HEK293 (cell line): ENCODE results near the gene GPX8.

Experiments
- CTCF ChIA-PET: fragments of 350-600 bp; formaldehyde crosslinking; extraction: SDS; loops from one replicate; lab custom pipeline; 2021; ENCODE audit warnings: antibody characterized with exemption; lab: Yijun Ruan, JAX
- POLR2A ChIA-PET: fragments of 300-600 bp; formaldehyde crosslinking; extraction: SDS; loops from one replicate; lab custom pipeline; 2020; ENCODE audit warnings: antibody characterized with exemption, inconsistent platforms; lab: Yijun Ruan, JAX
- H3K27ac ChIP-seq: fragments of 200-500 bp; sonication (Bioruptor generic); 2 replicates; pipeline ENCODE4 v1.5.1; 2014; ENCODE audit warnings: low read depth, low read length, control low read depth, inconsistent platforms; ENCODE audit errors: extremely low read depth
- H3K36me3 ChIP-seq, 2 experiments: fragments of 200-500 bp in 1 of 2; sonication (Bioruptor generic) in 1 of 2; 1 replicate in 1 of 2; 2 replicates in 1 of 2; pipeline ENCODE4 v1.5.1; 2014 to 2017; ENCODE audit warnings: inconsistent platforms in 2 of 2, low read length in 2 of 2; ENCODE audit not compliant: control insufficient read depth in 2 of 2, insufficient read depth in 1 of 2
- H3K4me1 ChIP-seq: fragments of 200-500 bp; sonication (Bioruptor generic); 2 replicates; pipeline ENCODE4 v1.5.1; 2014; ENCODE audit warnings: mild to moderate bottlenecking, low read length, inconsistent platforms; ENCODE audit not compliant: control insufficient read depth, insufficient read depth
- H3K4me3 ChIP-seq: 2 replicates; pipeline ENCODE4 v1.5.1; 2011; ENCODE audit warnings: low read depth, mild to moderate bottlenecking, control low read depth, low read length, moderate library complexity
- H3K9me3 ChIP-seq: fragments of 200-500 bp; sonication (Bioruptor generic); 2 replicates; pipeline ENCODE4 v1.5.1; 2014; ENCODE audit warnings: low read depth, low read length, inconsistent platforms; ENCODE audit not compliant: control insufficient read depth, insufficient read depth
- GLIS2 ChIP-seq: fragments of 450-650 bp; formaldehyde crosslinking; IDR thresholded peaks from 2 replicates; pipeline ENCODE4 v1.5.1; 2016; ENCODE audit warnings: missing biosample characterization, missing genetic modification characterization
- SP2 ChIP-seq: fragments of 450-650 bp; formaldehyde crosslinking; IDR thresholded peaks from 2 replicates; pipeline ENCODE4 v1.5.1; 2016; ENCODE audit warnings: missing biosample characterization, missing genetic modification characterization
- ZBTB21 ChIP-seq: fragments of 450-650 bp; formaldehyde crosslinking; IDR thresholded peaks from 2 replicates; pipeline ENCODE4 v1.5.1; 2017; ENCODE audit warnings: missing biosample characterization, missing genetic modification characterization
- ZEB2 ChIP-seq: fragments of 450-650 bp; formaldehyde crosslinking; IDR thresholded peaks from 2 replicates; pipeline ENCODE4 v1.5.1; 2016; ENCODE audit warnings: missing biosample characterization, missing genetic modification characterization
- ZNF239 ChIP-seq: fragments of 450-650 bp; formaldehyde crosslinking; IDR thresholded peaks from 2 replicates; pipeline ENCODE4 v1.5.1; 2016; ENCODE audit warnings: missing biosample characterization, missing genetic modification characterization
- ZNF274 ChIP-seq, 2 experiments: fragments of 200-500 bp in 1 of 2; fragments of 450-650 bp in 1 of 2; sonication (Bioruptor generic) in 1 of 2; formaldehyde crosslinking in 1 of 2; IDR thresholded peaks; 2 replicates each; pipeline versions ENCODE4 v1.5.1 to v1.6.1; 2014 to 2016; ENCODE audit warnings: borderline replicate concordance in 1 of 2, inconsistent platforms in 1 of 2, low read length in 1 of 2, missing biosample characterization in 1 of 2, missing genetic modification characterization in 1 of 2
- ZNF292 ChIP-seq: fragments of 450-650 bp; formaldehyde crosslinking; IDR thresholded peaks from 2 replicates; pipeline ENCODE4 v1.5.1; 2016; ENCODE audit warnings: low read depth, missing biosample characterization, missing genetic modification characterization, borderline replicate concordance
- ZNF341 ChIP-seq: fragments of 450-650 bp; formaldehyde crosslinking; IDR thresholded peaks from 2 replicates; pipeline ENCODE4; 2016; ENCODE audit warnings: low read depth, missing biosample characterization, missing genetic modification characterization
- ZNF48 ChIP-seq: fragments of 450-650 bp; formaldehyde crosslinking; IDR thresholded peaks from 2 replicates; pipeline ENCODE4 v1.5.1; 2016; ENCODE audit warnings: missing biosample characterization, missing genetic modification characterization
- ZNF776 ChIP-seq: fragments of 450-650 bp; formaldehyde crosslinking; IDR thresholded peaks from 2 replicates; pipeline ENCODE4 v1.5.0; 2017; ENCODE audit warnings: missing biosample characterization, missing genetic modification characterization, borderline replicate concordance
- ZSCAN23 ChIP-seq: fragments of 450-650 bp; formaldehyde crosslinking; IDR thresholded peaks from 2 replicates; pipeline ENCODE4 v1.5.1; 2016; ENCODE audit warnings: missing biosample characterization, missing genetic modification characterization
- TF ChIP-seq, protein P1 (sequence below): fragments of 450-650 bp; formaldehyde crosslinking; conservative IDR thresholded peaks from 2 replicates; pipeline ENCODE4 v1.5.1; 2016; ENCODE audit warnings: low read depth, missing biosample characterization, missing genetic modification characterization
- TF ChIP-seq, protein P2 (sequence below): fragments of 450-650 bp; formaldehyde crosslinking; IDR thresholded peaks from 2 replicates; pipeline ENCODE4 v1.5.1; 2017; ENCODE audit warnings: missing biosample characterization, mild to moderate bottlenecking, missing genetic modification characterization, moderate library complexity
- TF ChIP-seq, protein P3 (sequence below): fragments of 450-650 bp; formaldehyde crosslinking; IDR thresholded peaks from 2 replicates; pipeline ENCODE4 v1.5.1; 2016; ENCODE audit warnings: missing biosample characterization, missing genetic modification characterization, borderline replicate concordance
- TF ChIP-seq, protein P4 (sequence below): fragments of 450-650 bp; formaldehyde crosslinking; IDR thresholded peaks from 2 replicates; pipeline ENCODE4 v1.5.1; 2017; ENCODE audit warnings: missing biosample characterization, missing genetic modification characterization

The GPX8 gene

DNA sequence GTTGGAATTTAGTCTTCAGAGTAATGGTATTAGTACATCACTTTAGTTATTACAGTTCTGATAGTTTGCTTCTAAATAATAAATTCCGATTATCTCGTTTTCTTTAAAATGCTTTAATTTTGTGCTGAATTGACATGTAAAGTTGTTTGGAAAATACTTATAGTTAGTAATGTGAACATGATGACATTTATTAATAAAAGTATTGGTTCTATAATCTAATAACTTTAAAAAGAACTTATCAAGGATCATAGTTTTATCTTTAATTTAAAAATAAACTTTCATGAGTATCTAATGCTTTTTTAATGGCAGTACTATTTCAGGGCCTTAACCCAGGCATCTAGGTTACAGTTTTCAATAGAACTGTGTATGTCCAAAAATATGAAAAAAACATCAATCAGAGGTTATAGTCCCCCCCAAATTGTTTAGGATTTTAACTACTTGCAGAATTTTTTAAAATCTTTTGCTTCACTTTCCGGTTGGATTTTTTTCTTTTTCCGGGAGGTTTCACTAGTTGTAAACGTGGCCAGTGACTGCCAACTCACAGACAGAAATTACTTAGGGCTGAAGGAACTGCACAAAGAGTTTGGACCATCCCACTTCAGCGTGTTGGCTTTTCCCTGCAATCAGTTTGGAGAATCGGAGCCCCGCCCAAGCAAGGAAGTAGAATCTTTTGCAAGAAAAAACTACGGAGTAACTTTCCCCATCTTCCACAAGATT is 680 bp downstream of the GPX8 start (continued):
- TF ChIP-seq, protein P1, sequence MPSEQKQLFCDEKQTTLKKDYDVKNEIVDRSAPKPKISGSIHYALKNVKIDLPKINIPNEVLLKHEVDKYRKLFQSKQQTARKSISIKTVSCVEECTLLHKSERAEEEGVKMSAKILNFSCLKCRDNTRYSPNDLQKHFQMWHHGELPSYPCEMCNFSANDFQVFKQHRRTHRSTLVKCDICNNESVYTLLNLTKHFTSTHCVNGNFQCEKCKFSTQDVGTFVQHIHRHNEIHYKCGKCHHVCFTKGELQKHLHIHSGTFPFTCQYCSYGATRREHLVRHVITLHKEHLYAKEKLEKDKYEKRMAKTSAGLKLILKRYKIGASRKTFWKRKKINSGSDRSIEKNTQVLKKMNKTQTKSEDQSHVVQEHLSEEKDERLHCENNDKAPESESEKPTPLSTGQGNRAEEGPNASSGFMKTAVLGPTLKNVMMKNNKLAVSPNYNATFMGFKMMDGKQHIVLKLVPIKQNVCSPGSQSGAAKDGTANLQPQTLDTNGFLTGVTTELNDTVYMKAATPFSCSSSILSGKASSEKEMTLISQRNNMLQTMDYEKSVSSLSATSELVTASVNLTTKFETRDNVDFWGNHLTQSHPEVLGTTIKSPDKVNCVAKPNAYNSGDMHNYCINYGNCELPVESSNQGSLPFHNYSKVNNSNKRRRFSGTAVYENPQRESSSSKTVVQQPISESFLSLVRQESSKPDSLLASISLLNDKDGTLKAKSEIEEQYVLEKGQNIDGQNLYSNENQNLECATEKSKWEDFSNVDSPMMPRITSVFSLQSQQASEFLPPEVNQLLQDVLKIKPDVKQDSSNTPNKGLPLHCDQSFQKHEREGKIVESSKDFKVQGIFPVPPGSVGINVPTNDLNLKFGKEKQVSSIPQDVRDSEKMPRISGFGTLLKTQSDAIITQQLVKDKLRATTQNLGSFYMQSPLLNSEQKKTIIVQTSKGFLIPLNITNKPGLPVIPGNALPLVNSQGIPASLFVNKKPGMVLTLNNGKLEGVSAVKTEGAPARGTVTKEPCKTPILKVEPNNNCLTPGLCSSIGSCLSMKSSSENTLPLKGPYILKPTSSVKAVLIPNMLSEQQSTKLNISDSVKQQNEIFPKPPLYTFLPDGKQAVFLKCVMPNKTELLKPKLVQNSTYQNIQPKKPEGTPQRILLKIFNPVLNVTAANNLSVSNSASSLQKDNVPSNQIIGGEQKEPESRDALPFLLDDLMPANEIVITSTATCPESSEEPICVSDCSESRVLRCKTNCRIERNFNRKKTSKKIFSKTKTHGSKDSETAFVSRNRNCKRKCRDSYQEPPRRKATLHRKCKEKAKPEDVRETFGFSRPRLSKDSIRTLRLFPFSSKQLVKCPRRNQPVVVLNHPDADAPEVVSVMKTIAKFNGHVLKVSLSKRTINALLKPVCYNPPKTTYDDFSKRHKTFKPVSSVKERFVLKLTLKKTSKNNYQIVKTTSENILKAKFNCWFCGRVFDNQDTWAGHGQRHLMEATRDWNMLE (tag by site-specific recombination), result no peak; the same call in 1 of the 2 replicates
- TF ChIP-seq, protein P2, sequence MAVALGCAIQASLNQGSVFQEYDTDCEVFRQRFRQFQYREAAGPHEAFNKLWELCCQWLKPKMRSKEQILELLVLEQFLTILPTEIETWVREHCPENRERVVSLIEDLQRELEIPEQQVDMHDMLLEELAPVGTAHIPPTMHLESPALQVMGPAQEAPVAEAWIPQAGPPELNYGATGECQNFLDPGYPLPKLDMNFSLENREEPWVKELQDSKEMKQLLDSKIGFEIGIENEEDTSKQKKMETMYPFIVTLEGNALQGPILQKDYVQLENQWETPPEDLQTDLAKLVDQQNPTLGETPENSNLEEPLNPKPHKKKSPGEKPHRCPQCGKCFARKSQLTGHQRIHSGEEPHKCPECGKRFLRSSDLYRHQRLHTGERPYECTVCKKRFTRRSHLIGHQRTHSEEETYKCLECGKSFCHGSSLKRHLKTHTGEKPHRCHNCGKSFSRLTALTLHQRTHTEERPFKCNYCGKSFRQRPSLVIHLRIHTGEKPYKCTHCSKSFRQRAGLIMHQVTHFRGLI (tag by site-specific recombination), result no peak
- TF ChIP-seq ZNF341 (tag by site-specific recombination) (peak; percentile 51), SP2 (tag by site-specific recombination) (peak; percentile 48), ZNF274 (IDR thresholded peaks at IDR 0.05; ENCODE audit: low read length) (no peak), ZNF274 (tag by site-specific recombination; IDR thresholded peaks at IDR 0.05; ENCODE audit: borderline replicate concordance) (no peak), ZNF292 (tag by site-specific recombination) (no peak), ZEB2 (no peak), ZSCAN23 (tag by site-specific recombination) (no peak), ZBTB21 (no peak), GLIS2 (no peak), ZNF776 (no peak), ZNF239 (tag by site-specific recombination) (no peak)
- TF ChIP-seq, protein P3, sequence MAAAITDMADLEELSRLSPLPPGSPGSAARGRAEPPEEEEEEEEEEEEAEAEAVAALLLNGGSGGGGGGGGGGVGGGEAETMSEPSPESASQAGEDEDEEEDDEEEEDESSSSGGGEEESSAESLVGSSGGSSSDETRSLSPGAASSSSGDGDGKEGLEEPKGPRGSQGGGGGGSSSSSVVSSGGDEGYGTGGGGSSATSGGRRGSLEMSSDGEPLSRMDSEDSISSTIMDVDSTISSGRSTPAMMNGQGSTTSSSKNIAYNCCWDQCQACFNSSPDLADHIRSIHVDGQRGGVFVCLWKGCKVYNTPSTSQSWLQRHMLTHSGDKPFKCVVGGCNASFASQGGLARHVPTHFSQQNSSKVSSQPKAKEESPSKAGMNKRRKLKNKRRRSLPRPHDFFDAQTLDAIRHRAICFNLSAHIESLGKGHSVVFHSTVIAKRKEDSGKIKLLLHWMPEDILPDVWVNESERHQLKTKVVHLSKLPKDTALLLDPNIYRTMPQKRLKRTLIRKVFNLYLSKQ, result no peak

DNA sequence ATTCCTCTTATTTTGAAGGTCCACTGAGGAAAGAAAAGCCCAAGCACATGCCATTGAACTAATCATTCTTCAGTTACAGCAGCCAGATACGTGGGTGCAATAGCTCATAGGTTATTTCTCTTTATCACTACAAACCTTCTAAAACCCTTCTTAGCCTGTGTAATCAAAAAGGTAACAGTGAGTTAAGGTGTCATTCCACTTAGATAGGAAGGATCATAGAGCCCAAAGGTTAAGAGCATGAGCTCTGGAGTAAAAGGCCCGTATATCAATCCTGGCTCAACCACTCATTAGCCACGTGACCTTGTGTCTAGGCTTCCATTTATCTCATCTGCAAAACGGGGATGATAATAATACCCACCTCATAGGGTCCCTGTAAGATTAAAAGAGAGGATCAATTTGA is 2.7 kb downstream of the GPX8 start:
- Histone ChIP-seq H3K9me3 (no peaks in the 10 kb centered on the region), H3K36me3 (peaks cover 17 to 24% of the 10 kb centered on the region in 2 experiments), H3K4me3 (no peak overlapping the region), H3K4me1 (no peaks in the 10 kb centered on the region), H3K27ac (no peak overlapping the region)
- TF ChIP-seq, protein P4, sequence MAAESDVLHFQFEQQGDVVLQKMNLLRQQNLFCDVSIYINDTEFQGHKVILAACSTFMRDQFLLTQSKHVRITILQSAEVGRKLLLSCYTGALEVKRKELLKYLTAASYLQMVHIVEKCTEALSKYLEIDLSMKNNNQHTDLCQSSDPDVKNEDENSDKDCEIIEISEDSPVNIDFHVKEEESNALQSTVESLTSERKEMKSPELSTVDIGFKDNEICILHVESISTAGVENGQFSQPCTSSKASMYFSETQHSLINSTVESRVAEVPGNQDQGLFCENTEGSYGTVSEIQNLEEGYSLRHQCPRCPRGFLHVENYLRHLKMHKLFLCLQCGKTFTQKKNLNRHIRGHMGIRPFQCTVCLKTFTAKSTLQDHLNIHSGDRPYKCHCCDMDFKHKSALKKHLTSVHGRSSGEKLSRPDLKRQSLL (tag by site-specific recombination), result 0 out of 2 replicates have a peak, but pooled peaks have one; percentile 12
- TF ChIP-seq ZNF48 (tag by site-specific recombination), result no peak
- ChIA-PET CTCF (interaction anchor here (0.9 to 1.7 kb wide), 3 partner anchors 9 to 295 kb away, joined by 3 to 8 read pairs (median 4); no protein-coding TSS in a partner anchor), POLR2A (interaction anchor here (0.7 kb wide), 1 partner anchor 10 kb away, joined by 5 read pairs; no protein-coding TSS in a partner anchor)
